ENCODE measurements around the gene ISG15. TPM values are rescaled to one million over a fixed set of nuclear protein-coding genes. Genes with fewer than 3 reads are reported as not detected.

Gene ISG15
- total and polyA plus RNA-seq, 9 of the 15 experiments (the other 6 are each of a cell fraction or from before 2014, with no cell fraction given): 0.40 to 58.3 (median 12.2) TPM

DNA sequence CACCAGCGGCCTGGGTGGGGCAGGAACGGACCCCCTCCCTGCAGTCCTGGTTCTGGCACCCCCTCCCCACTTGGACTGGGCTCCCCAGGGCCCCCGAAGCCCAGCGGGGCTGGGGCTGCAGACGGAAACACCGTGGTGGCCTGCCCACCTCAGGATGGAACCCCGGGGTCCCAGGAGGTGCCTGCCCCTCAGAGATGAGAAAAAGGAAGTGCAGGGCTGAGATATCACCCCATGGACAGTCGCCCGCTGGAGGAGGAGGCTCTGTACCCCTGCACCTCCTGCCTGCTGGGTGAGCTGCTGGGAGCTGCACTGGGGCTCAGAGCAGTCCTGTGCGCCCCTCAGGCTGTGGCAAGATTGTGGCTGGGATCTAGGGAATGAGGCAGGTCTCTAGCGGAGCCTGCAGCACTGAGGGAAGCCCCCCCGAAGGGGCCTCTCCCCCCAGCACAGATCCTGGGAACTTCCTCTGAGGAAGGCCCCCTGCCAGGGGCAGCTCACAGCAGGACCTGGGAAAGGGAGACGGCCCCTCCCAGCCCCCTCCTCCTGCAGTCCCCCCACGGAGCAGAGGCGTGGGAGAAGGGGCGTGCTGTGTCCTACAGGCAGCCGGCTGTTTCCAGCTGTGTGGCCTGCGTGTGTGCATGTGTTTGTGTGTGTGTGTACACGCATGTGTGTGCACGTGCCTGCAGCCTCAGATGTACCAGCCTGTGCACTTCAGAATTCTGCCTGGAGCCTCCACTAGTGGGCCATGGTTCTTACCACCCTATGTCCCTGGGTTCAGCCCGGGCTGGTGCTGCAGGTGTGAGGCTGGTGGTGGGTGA is 13.5 kb downstream of the ISG15 start (continued):
- no peak for TF ChIP-seq ZBTB33 (CRISPR knock-in tag; IDR thresholded peaks at IDR 0.05)
- TF ChIP-seq DIDO1 (tag; IDR thresholded peaks at IDR 0.05; ENCODE audit: low read depth): no peak
- TF ChIP-seq MAFG (tag; conservative IDR thresholded peaks at IDR 0.05): no peak
- peak in 1 of 2 experiments; percentile 55; a peak in 1 of 4 replicates for TF ChIP-seq KDM1A (IDR thresholded peaks at IDR 0.05)

DNA sequence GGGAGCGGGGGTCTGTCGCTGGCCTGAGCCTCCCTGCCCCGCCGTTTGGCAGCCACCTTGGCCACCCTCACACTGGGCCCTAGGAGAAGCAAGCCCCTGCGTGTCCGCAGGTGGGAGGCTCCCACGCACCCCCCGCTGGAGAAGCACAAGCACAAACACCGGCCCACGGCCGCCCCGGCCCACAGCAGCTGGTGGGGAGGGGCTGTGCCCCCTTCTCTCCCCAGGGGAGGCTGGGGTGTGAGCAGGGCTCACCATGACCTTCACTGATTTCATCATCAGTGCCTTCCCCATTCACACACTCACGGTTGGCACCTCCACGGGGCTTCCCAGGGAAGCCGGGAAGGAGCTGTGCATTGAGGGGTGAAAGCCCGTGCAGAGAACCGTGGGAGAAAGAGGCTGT is 14.5 kb downstream of the ISG15 start:
- TF ChIP-seq GTF2F1 (IDR thresholded peaks at IDR 0.05; ENCODE audit: low read depth, low read length) (no peak), CEBPG (CRISPR knock-in tag; IDR thresholded peaks at IDR 0.05) (0 out of 2 replicates have a peak, but pooled peaks have one; percentile 12), CEBPG (tag; conservative IDR thresholded peaks at IDR 0.05 in 1 of 2, IDR thresholded peaks at IDR 0.05 in 1 of 2) (no peak), IFI16 (CRISPR knock-in tag; IDR thresholded peaks at IDR 0.05) (no peak), PPARD (CRISPR knock-in tag; IDR thresholded peaks at IDR 0.05) (no peak), TAL1 (IDR thresholded peaks at IDR 0.05) (no peak)
- TF ChIP-seq, protein P1, sequence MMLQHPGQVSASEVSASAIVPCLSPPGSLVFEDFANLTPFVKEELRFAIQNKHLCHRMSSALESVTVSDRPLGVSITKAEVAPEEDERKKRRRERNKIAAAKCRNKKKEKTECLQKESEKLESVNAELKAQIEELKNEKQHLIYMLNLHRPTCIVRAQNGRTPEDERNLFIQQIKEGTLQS (IDR thresholded peaks at IDR 0.05): peak; percentile 14; the same call in 1 of the 2 replicates
- TF ChIP-seq, protein P1 (CRISPR knock-in tag; conservative IDR thresholded peaks at IDR 0.05): no peak
- H3K9me3 ChIP-seq (replicated peaks; ENCODE audit: control insufficient read depth, insufficient read depth, low read depth, low read length): no peaks in the 10 kb centered on the region
- ATAC-seq: no peak
- CTCF ChIA-PET (ENCODE audit: low intra/inter-chr PET ratio): no interaction called here
- H3K4me2 ChIP-seq (ENCODE audit: insufficient read depth, low read length): no peak overlapping the region
- intact Hi-C loops (cut with micrococcal nuclease) (no loop called here), in situ Hi-C loops (cut with MboI) (no loop called here)
- peaks cover 45% of the 10 kb centered on the region; the same call in 2 of the 3 replicates for H3K36me3 ChIP-seq (ENCODE audit: control insufficient read depth, insufficient read depth, low read length)
- no peak overlapping the region for H3K4me3 ChIP-seq
- WGBS (ENCODE audit: insufficient coverage, low coverage, missing lambda C conversion rate): 85% methylated on average over 13 of the region's 17 CpGs
- no peaks in the 10 kb centered on the region for H3K27me3 ChIP-seq (ENCODE audit: control insufficient read depth in 2 of 2, insufficient read depth in 2 of 2, low read length in 2 of 2)
- no peak for FAIRE-seq
- H2AFZ ChIP-seq (ENCODE audit: low read depth, low read length): no peak overlapping the region
- H3K4me1 ChIP-seq (replicated peaks in 1 of 2; ENCODE audit: control insufficient read depth in 2 of 2, insufficient read depth in 2 of 2, low read length in 2 of 2): peaks cover 15 to 70% of the 10 kb centered on the region in 2 experiments; a peak in 4 of 5 replicates
- H3K9ac ChIP-seq (ENCODE audit: insufficient read depth in 1 of 2, low read depth in 2 of 2, low read length in 2 of 2): peak overlapping the region in 1 of 2 experiments; percentile 68; a peak in 2 of 4 replicates
- peaks cover 23% of the 10 kb centered on the region for H4K20me1 ChIP-seq (replicated peaks; ENCODE audit: control insufficient read depth, insufficient read depth, low read length)
- no TSS peak for BruUV-seq (replicated peaks)
- no peak for DNase-seq (ENCODE audit: extremely low read depth in 1 of 4, low spot score in 3 of 4)
- POLR2A ChIA-PET: interaction anchor here (1.1 kb wide), 1 partner anchor 278 kb away, joined by 3 read pairs; no protein-coding TSS in a partner anchor
- H3K79me2 ChIP-seq (ENCODE audit: control insufficient read depth, insufficient read depth, low read length): peaks cover 17% of the 10 kb centered on the region
- peaks cover 6% of the 10 kb centered on the region for H3K9me1 ChIP-seq (ENCODE audit: control insufficient read depth, insufficient read depth, low read length)
- no peak overlapping the region for H3K27ac ChIP-seq (ENCODE audit: extremely low read depth, low read depth, low read length)
